Loucy (cell line): ENCODE measurements around the gene RAPGEF1.

Source experiments
- CTCF ChIP-seq: fragments of 200-600 bp; sonication (generic); conservative IDR thresholded peaks from 2 replicates; pipeline ENCODE4 v1.5.1; 2014; ENCODE audit warnings: mild to moderate bottlenecking, antibody characterized with exemption, low read length
- EZH2phosphoT487 ChIP-seq: fragments of 200-600 bp; IDR thresholded peaks from 2 replicates; pipeline ENCODE4 v1.6.1; 2018; ENCODE audit warnings: antibody characterized with exemption, mild to moderate bottlenecking, moderate library complexity, borderline replicate concordance

- no peak for TF ChIP-seq CTCF
- no peak for TF ChIP-seq EZH2phosphoT487
Observed at GRCh38 chr9:131666029-131666428, 73.8 kb downstream of the RAPGEF1 start.
